ENCODE measurements around the gene KIF26B.
"Not testable (repeated sequence)": the region's sequence is repeated elsewhere in the genome, so short reads cannot be mapped to it uniquely, and the experiment has no call there.

KIF26B gene

DNA sequence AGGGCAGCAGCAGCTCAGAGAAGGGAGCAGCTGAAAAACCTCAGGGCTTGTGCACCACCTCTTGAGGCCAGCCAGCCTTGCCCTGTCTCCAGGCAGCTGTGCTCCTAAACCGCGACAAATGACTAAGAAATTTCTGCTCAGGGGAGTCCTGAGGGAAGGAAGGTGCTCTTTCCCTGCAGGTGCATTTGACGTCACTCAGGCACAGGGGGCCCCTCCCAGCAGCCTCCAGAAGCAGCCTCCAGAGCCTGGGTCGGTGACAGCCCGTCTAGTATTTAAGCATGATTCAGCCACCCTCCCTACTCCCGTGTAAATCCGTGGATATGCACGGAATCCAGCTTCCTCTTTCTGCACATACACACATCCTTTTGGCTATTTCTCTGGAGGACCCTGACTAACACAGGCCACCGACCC is 560.5 kb downstream of the KIF26B start:
- TF ChIP-seq, protein P1, sequence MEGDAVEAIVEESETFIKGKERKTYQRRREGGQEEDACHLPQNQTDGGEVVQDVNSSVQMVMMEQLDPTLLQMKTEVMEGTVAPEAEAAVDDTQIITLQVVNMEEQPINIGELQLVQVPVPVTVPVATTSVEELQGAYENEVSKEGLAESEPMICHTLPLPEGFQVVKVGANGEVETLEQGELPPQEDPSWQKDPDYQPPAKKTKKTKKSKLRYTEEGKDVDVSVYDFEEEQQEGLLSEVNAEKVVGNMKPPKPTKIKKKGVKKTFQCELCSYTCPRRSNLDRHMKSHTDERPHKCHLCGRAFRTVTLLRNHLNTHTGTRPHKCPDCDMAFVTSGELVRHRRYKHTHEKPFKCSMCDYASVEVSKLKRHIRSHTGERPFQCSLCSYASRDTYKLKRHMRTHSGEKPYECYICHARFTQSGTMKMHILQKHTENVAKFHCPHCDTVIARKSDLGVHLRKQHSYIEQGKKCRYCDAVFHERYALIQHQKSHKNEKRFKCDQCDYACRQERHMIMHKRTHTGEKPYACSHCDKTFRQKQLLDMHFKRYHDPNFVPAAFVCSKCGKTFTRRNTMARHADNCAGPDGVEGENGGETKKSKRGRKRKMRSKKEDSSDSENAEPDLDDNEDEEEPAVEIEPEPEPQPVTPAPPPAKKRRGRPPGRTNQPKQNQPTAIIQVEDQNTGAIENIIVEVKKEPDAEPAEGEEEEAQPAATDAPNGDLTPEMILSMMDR (IDR thresholded peaks at IDR 0.05; ENCODE audit: control insufficient read depth, insufficient read depth, low read depth, low read length, missing control alignments) = no peak
- H3K4me3 ChIP-seq (ENCODE audit: control insufficient read depth, low read depth, low read length) = no peak overlapping the region
- DNase-seq (ENCODE audit: low read depth) = no peak

DNA sequence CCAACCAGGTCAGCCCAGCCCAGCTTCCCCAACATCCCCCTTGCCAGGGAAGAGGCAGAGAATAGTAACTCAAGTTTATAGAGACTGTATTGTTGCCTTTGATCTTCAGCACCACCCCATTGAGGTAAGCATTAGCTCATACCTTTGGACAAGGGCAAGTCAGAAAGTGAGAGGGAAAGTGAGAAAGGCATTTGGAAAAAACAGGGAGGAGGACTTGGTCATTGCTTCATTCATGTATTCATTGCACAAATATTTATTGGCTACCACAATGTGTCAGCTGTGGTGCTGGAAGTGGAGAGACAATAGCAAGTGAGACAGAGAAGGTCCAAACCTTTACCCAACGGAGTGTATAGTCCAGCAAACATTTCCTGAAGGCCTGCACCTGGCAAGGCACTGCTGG is 561.2 kb downstream of the KIF26B start:
- peak; percentile 75 for DNase-seq (ENCODE audit: low read depth)
- TF ChIP-seq, protein P1 (IDR thresholded peaks at IDR 0.05; ENCODE audit: control insufficient read depth, insufficient read depth, low read depth, low read length, missing control alignments) = no peak
- no peak overlapping the region for H3K4me3 ChIP-seq (ENCODE audit: control insufficient read depth, low read depth, low read length)

DNA sequence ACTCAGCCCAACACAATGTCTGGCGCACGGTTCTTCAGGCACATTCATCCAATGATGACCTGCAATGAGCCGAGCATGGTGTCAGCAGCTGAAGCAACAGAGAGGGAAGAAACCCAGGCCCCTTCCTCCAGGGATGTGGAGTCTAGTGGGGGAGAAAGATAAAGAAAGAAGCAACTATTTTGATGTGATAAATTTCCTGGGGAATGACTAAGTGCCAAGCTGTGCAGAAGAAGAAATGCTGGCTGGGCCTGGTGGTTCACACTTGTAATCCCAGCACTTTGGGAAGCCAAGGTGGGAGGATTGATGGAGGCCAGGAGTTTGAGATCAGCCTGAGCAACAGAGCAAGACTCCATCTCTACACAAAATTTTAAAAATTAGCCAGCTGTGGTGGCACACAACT is 561.8 kb downstream of the KIF26B start:
- TF ChIP-seq, protein P1 (IDR thresholded peaks at IDR 0.05; ENCODE audit: control insufficient read depth, insufficient read depth, low read depth, low read length, missing control alignments) = no peak
- no peak overlapping the region for H3K4me3 ChIP-seq (ENCODE audit: control insufficient read depth, low read depth, low read length)
- DNase-seq (ENCODE audit: low read depth) = no peak

DNA sequence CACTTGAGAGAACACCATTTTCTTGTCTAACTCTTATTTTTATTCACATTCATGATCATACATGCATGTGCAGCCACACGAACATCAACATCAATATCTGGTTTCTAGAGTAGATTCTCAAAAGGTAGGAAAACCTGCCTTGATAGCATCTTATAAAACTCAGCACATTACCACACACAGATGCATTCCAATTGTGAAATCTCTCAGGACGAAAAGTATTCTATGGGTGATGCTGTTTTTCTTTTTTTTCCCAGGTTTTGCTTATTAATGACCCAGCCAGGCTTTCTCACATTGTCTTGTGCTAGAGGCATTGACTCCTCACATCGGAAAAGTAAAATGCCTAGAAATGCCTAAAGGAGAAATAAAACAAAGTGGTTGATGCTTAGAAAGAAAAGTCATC is 562.8 kb downstream of the KIF26B start:
- TF ChIP-seq, protein P1 (IDR thresholded peaks at IDR 0.05; ENCODE audit: control insufficient read depth, insufficient read depth, low read depth, low read length, missing control alignments) = no peak

DNA sequence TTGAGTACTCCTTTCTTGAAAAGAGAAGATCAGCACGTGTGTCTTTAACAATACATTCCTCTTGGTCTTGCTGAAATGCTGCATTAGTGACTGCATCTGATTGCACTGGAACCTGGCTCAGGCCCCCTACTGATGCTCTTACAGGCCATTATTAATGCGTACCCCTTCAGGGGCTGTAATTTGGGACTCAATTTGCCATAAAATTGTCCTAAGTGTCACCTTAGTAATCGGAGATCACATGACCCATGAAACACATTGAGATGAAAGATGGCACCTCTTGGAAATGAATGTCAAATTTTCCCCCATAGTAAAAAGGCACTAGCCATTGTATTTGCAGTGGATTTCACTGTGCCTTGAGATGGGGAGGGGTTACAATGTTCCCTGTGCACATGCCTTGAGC is 563.3 kb downstream of the KIF26B start:
- no peak for DNase-seq (ENCODE audit: low read depth)
- H3K4me3 ChIP-seq (ENCODE audit: control insufficient read depth, low read depth, low read length) = no peak overlapping the region
- TF ChIP-seq, protein P1 (IDR thresholded peaks at IDR 0.05; ENCODE audit: control insufficient read depth, insufficient read depth, low read depth, low read length, missing control alignments) = no peak

More for the DNA sequence above, 562.8 kb downstream of the KIF26B start:
- no peak for DNase-seq (ENCODE audit: low read depth)
- H3K4me3 ChIP-seq (ENCODE audit: control insufficient read depth, low read depth, low read length) = no peak overlapping the region

DNA sequence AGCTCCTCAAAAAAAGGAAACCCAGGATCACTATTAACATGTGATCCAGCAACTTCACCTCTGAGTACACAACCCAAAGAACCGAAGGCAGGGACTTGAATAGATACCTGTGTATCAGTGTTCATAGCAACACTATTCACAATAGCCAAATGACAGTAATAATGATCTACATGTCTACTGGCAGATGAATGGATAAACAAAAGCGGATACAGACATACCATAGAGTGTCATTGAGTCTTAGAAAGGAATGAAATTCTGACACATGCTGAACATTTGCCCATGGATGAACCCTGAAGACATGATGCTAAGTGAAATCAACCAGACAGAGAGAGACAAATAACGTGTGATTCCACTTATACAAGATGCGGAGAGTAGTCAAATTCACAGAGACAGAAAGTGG is 564.2 kb downstream of the KIF26B start:
- TF ChIP-seq, protein P1 (IDR thresholded peaks at IDR 0.05; ENCODE audit: control insufficient read depth, insufficient read depth, low read depth, low read length, missing control alignments) = no peak
- no peak overlapping the region for H3K4me3 ChIP-seq (ENCODE audit: control insufficient read depth, low read depth, low read length)
- DNase-seq (ENCODE audit: low read depth) = no peak

DNA sequence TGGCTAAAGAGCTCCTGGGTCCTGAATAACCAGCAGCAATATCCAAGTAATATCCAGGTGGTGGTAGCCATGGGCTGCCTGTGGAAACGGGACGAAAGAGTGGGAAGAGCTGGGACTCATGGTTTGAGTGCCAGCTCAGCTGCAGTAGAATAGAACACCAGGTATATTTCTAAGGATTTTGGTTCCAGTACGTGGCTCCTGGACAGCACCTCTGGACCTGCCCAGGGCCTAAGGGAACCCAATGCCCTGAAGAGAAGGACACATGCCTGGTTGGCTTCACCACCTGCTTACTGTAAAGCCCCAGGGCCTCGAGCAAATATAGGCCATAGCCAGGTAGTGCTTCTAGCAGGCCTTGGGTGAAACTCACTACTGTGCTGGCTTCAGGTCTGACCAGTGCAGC is 566.7 kb downstream of the KIF26B start:
- TF ChIP-seq, protein P1 (IDR thresholded peaks at IDR 0.05; ENCODE audit: control insufficient read depth, insufficient read depth, low read depth, low read length, missing control alignments) = no peak
- no peak for DNase-seq (ENCODE audit: low read depth)
- H3K4me3 ChIP-seq (ENCODE audit: control insufficient read depth, low read depth, low read length) = no peak overlapping the region

DNA sequence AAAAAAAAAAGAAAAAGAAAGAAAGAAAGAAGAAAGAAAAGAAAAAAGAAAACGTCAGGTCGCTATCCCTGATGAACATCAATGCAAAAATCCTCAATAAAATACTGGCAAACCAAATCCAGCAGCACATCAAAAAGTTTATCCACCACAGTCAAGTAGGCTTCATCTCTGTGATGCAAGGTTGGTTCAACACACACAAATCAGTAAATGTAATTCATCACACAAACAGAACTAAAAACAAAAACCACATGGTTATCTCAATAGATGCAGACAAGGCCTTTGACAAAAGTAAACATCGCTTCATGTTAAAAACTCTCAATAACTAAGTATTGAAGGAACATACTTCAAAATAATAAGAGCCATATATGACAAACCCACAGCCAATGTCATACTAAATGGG is 573.2 kb downstream of the KIF26B start:
- H3K4me3 ChIP-seq (ENCODE audit: control insufficient read depth, low read depth, low read length); DNase-seq (ENCODE audit: low read depth): not testable (repeated sequence)

Measured in AG09309 (cell line).